DMS53 (cell line): Measurements from ENCODE around the gene BMP15.

Experiments used
- DNase-seq: peaks from one replicate; lab custom pipeline; 2025; lab: John Stamatoyannopoulos, UW

BMP15 gene

GRCh38 chrX:50910685-50911176 lies at the start of gene BMP15:
Gene BMP15, plus strand, starts transcription at chrX:50910735. Its CDS starts 49 bp downstream, at chrX:50910784.
- no peak for DNase-seq

GRCh38 chrX:50863471-50863870 lies 47.1 kb upstream of the BMP15 start:
- DNase-seq: no peak

DNA sequence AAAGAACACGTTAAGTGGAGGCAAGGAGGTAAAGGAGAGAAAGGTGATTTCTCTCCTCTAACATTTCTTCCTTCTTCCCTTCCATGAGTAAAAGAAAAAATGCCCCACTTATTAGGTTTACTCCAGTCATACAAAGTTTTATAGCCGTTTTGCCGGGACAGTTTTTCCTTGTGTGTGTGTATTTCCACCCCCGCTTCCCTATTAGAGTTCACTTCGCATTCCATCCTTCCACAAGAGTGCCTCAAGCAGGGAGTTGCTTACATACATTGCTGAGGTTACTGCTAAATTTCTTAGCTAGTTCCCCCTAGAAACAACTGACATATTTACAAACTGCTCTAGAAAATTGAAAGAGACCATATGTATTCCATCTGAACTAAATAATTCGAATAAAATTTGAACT lies 45.2 kb upstream of the BMP15 start:
- DNase-seq: no peak

- no peak for DNase-seq
Observed at GRCh38 chrX:50871922-50872453, 38.5 kb upstream of the BMP15 start.

GRCh38 chrX:50874876-50875275 lies 35.7 kb upstream of the BMP15 start:
- DNase-seq: no peak

GRCh38 chrX:50876551-50876950 lies 34.0 kb upstream of the BMP15 start:
- DNase-seq: no peak

GRCh38 chrX:50877310-50877709 lies 33.2 kb upstream of the BMP15 start:
- DNase-seq: no peak

DNA sequence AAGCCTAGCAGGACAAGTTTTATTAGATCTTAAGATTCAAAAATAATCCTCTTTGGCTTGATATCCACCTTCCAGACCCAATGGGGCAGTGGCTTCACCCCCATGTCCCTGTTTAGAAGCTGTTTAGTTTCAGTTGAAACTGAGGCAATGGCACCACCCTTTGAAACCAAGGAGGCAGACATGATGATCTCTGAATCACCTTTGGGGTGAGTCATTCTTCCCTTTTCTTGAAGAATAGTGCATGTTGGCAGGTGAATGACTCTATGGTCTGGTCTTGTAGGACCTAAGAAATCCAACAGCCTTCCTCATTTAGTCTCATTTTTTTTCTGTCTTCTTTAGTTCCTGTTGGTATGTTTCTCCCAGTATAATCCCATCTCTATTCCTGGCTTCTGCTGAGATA lies 29.5 kb upstream of the BMP15 start:
- DNase-seq: no peak

DNA sequence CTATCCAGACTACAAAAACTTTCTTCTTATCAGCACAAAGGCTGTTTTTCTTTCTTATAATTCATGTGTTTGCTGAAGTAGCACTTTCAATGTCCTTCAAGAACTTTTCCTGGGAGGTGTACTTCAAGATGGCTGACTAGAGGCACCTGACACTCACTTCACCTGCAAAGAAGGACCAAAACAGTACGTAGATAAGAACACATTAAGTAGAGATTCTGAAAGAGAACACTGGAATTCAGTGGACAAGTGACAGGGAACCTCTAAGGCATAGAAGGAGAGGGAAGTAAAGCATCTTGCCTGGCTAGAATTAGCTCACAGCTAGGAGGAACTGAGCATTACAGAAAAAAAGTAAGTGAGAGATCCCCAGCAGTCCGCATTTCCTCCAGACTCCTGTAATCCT lies 21.7 kb upstream of the BMP15 start:
- no peak for DNase-seq

DNA sequence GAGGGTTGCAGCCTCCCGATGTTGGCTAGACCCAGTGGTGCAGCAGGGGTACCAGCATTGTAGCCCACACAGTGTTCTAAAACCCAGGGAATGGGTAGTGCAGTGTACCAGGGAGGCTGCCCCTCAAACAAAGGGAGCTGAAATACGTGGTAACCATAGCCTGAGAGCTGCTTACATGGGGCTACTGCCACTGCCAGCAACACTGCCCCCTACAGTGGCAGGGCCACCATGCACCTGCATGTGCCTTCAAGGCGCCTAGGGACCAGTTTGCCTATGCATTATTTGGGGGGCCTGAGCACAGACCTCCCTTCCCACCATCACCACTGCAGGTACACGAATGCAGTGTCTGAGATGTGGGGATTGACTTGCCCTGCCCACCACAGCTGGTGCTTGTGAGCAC lies 21.0 kb upstream of the BMP15 start:
- no peak for DNase-seq

GRCh38 chrX:50893047-50893446 lies 17.5 kb upstream of the BMP15 start:
- DNase-seq: no peak

GRCh38 chrX:50893466-50893865 lies 17.1 kb upstream of the BMP15 start:
- no peak for DNase-seq

DNA sequence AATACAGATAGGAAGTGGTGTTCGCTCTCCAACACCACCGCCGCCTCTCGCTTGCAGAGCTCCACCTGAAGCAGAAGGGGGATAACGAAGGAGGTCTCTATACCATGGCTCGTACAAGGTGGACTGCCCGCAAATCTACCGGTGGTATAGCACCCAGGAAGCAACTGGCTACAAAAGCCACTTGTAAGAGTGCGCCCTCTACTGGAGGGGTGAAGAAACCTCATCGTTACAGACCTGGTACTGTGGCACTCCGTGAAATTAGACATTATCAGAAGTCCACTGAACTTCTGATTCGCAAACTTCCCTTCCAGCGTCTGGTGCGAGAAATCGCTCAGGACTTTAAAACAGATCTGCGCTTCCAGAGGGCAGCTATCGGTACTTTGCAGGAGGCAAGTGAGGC lies 5.2 kb upstream of the BMP15 start:
- peak; percentile 73 for DNase-seq

GRCh38 chrX:50913520-50913919 lies 3.0 kb downstream of the BMP15 start:
- no peak for DNase-seq

GRCh38 chrX:50920132-50920531 lies 9.6 kb downstream of the BMP15 start:
- DNase-seq: peak; percentile 52

GRCh38 chrX:50927127-50927526 lies 16.6 kb downstream of the BMP15 start:
- no peak for DNase-seq

DNA sequence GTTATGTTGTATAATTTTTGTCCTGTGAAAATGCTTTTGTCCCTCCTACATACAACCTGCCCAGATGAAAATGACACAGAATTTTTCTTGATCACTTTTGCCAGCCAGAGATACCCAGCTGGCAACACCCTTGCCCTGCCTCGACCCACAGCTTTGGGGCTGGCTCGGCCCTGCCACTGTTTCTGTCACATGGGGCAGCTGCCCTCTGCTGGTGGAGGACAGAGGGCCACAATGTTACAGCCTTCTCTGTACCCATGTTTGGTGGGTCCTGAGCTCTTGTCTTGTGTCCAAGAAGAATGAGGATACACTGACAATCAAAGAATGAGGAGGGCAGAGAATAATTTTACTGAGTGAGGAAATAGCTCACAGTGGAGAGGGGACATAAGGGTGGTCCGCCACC lies 31.1 kb downstream of the BMP15 start:
- DNase-seq: peak; percentile 20

- no peak for DNase-seq
Observed at GRCh38 chrX:50942471-50942870, 31.9 kb downstream of the BMP15 start.

DNA sequence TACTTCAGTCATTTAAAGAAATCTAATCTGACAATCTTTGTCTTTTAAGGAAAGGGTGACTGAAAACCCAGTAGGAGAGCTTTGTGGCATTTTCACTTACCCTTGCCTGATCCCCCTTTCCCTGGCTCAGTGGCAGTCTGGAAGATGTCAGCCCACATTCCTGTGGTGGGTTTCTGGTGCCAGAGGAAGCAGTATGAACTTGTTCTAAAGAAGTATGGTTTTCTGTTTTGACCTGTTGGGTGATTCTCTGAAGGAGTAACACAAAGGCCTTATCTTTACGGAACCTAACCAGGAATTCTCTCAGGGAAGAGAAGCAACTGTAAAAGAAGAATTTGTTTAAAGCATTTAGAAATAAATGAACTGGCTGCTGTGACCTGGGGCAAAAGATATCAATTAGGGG lies 41.9 kb downstream of the BMP15 start:
- no peak for DNase-seq

DNA sequence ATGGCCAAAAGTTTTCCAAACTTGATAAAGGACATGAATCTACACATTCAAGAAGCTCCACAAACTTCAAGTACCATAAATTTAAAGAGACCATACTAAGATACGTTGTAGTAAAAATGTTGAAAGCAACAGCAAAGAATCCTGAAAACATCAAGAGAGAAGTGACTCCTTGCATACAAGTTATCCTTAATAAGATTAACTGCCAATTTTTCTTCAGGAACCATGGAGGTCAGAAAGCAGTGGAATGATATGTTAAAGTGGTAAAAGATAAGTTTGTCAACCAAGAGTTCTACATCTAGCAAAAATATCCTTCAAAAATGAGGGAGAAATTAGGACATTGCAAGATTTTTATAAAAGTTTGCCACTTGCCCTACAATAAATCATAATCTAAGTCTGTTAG lies 43.3 kb downstream of the BMP15 start:
- no peak for DNase-seq

GRCh38 chrX:50962156-50962555 lies 51.6 kb downstream of the BMP15 start:
- no peak for DNase-seq

- no peak for DNase-seq
Observed at GRCh38 chrX:50963842-50964241, 53.3 kb downstream of the BMP15 start.
